ENCODE data around the gene IPCEF1. TPM values are rescaled to one million over a fixed set of nuclear protein-coding genes. Genes with fewer than 3 reads are reported as not detected.

The IPCEF1 gene
- total RNA-seq, 1 donor: 0.54 TPM

- TF ChIP-seq, protein P1, sequence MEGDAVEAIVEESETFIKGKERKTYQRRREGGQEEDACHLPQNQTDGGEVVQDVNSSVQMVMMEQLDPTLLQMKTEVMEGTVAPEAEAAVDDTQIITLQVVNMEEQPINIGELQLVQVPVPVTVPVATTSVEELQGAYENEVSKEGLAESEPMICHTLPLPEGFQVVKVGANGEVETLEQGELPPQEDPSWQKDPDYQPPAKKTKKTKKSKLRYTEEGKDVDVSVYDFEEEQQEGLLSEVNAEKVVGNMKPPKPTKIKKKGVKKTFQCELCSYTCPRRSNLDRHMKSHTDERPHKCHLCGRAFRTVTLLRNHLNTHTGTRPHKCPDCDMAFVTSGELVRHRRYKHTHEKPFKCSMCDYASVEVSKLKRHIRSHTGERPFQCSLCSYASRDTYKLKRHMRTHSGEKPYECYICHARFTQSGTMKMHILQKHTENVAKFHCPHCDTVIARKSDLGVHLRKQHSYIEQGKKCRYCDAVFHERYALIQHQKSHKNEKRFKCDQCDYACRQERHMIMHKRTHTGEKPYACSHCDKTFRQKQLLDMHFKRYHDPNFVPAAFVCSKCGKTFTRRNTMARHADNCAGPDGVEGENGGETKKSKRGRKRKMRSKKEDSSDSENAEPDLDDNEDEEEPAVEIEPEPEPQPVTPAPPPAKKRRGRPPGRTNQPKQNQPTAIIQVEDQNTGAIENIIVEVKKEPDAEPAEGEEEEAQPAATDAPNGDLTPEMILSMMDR (IDR thresholded peaks at IDR 0.05; ENCODE audit: insufficient read depth, low read length): no peak
- no peak overlapping the region for H3K4me3 ChIP-seq (ENCODE audit: low read depth, low read length)
- no peak for DNase-seq (ENCODE audit: low read depth)
Observed at GRCh38 chr6:154297210-154297609, 59.4 kb downstream of the IPCEF1 start.

DNA sequence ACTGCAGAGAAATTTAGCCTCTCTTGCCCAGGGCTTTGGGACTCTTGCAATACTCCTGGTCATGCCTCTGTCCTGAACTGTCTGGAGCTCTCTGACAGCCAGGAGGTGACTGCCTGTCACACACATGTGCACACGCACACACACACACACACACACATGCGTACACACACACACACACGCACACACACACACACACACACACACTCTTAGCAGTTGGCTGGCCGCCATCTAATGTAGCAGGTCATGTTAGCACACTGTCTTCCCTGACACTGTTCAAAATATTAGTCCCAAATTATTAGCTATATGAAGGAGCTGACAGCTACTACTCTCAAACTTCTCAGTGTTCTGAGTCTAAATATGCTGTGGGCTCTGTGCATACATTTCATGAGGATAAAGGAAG lies 60.9 kb downstream of the IPCEF1 start:
- H3K4me3 ChIP-seq (ENCODE audit: low read depth, low read length): no peak overlapping the region
- DNase-seq (ENCODE audit: low read depth): no peak
- TF ChIP-seq, protein P1 (IDR thresholded peaks at IDR 0.05; ENCODE audit: insufficient read depth, low read length): no peak

GRCh38 chr6:154292855-154293519 lies 63.6 kb downstream of the IPCEF1 start:
- TF ChIP-seq, protein P1 (IDR thresholded peaks at IDR 0.05; ENCODE audit: insufficient read depth, low read length): no peak
- DNase-seq (ENCODE audit: low read depth): peak; percentile 56
- H3K4me3 ChIP-seq (ENCODE audit: low read depth, low read length): no peak overlapping the region

- no peak overlapping the region for H3K4me3 ChIP-seq (ENCODE audit: low read depth, low read length)
- TF ChIP-seq, protein P1 (IDR thresholded peaks at IDR 0.05; ENCODE audit: insufficient read depth, low read length): no peak
- no peak for DNase-seq (ENCODE audit: low read depth)
Observed at GRCh38 chr6:154292066-154292465, 64.5 kb downstream of the IPCEF1 start.

- no peak overlapping the region for H3K4me3 ChIP-seq (ENCODE audit: low read depth, low read length)
- DNase-seq (ENCODE audit: low read depth): no peak
- TF ChIP-seq, protein P1 (IDR thresholded peaks at IDR 0.05; ENCODE audit: insufficient read depth, low read length): no peak
Observed at GRCh38 chr6:154289818-154290508, 66.6 kb downstream of the IPCEF1 start.

- DNase-seq (ENCODE audit: low read depth): no peak
- TF ChIP-seq, protein P1 (IDR thresholded peaks at IDR 0.05; ENCODE audit: insufficient read depth, low read length): no peak
- H3K4me3 ChIP-seq (ENCODE audit: low read depth, low read length): no peak overlapping the region
Observed at GRCh38 chr6:154285826-154286225, 70.8 kb downstream of the IPCEF1 start.

Measured in fibroblast of the aortic adventitia (primary cell).